GM10266 (cell line): ENCODE data around the gene SYPL2.
A peak's percentile ranks its signal among the peaks of the same experiment; 100 is the strongest.

ENCODE experiments used
- DNase-seq: peaks from one replicate; pipeline ENCODE4 v3.0.0; 2012; ENCODE audit errors: extremely low spot score
- CTCF ChIP-seq: IDR thresholded peaks from 2 replicates; pipeline ENCODE4 v1.5.1; 2012; ENCODE audit warnings: mild to moderate bottlenecking, low read depth; ENCODE audit not compliant: control insufficient read depth, insufficient read depth; ENCODE audit errors: missing control alignments

SYPL2 gene

GRCh38 chr1:109503935-109504334 is 37.6 kb downstream of the SYPL2 start:
- no peak for TF ChIP-seq CTCF
- DNase-seq, result no peak

GRCh38 chr1:109504974-109505373 is 38.6 kb downstream of the SYPL2 start:
- no peak for DNase-seq
- no peak for TF ChIP-seq CTCF

- no peak for DNase-seq
- no peak for TF ChIP-seq CTCF
Observed at GRCh38 chr1:109508001-109508872, 41.9 kb downstream of the SYPL2 start.

GRCh38 chr1:109508873-109509175 is 42.5 kb downstream of the SYPL2 start:
- no peak for DNase-seq
- TF ChIP-seq CTCF, result no peak

- peak; percentile 83 for DNase-seq
- TF ChIP-seq CTCF, result no peak
Observed at GRCh38 chr1:109509176-109510134, 43.1 kb downstream of the SYPL2 start, which contains the start of gene AMIGO1. TSS of gene AMIGO1 (minus strand) at chr1:109509727. CDS start at chr1:109508912, 815 bp downstream.

GRCh38 chr1:109513110-109513710 is 46.9 kb downstream of the SYPL2 start:
- no peak for TF ChIP-seq CTCF
- no peak for DNase-seq
